BE2C (cell line): Measurements from ENCODE around the gene NFIB.

Experiments used
- DNase-seq: peaks from one replicate; pipeline ENCODE4 v3.0.0-alpha.2; 2020
- H3K27me3 ChIP-seq: fragments of 250-450 bp; sonication (Bioruptor Pico); 2 replicates; pipeline ENCODE4 v1.5.1; 2020; ENCODE audit warnings: mild to moderate bottlenecking
- H3K36me3 ChIP-seq: fragments of 250-450 bp; sonication (Bioruptor Pico); 2 replicates; pipeline ENCODE4 v1.5.1; 2020; ENCODE audit warnings: mild to moderate bottlenecking
- H3K4me1 ChIP-seq: fragments of 250-450 bp; sonication (Bioruptor Pico); 2 replicates; pipeline ENCODE4 v1.5.1; 2020
- H3K4me3 ChIP-seq: 2 replicates; pipeline ENCODE4 v1.5.1; 2011; ENCODE audit warnings: low read depth, low read length
- H3K9me3 ChIP-seq: fragments of 250-450 bp; sonication (Bioruptor Pico); 2 replicates; pipeline ENCODE4 v1.5.1; 2020
- TF ChIP-seq, protein P1 (sequence below): IDR thresholded peaks from 2 replicates; pipeline ENCODE4 v1.5.1; 2012; ENCODE audit warnings: mild to moderate bottlenecking, low read depth, low read length

NFIB gene

DNA sequence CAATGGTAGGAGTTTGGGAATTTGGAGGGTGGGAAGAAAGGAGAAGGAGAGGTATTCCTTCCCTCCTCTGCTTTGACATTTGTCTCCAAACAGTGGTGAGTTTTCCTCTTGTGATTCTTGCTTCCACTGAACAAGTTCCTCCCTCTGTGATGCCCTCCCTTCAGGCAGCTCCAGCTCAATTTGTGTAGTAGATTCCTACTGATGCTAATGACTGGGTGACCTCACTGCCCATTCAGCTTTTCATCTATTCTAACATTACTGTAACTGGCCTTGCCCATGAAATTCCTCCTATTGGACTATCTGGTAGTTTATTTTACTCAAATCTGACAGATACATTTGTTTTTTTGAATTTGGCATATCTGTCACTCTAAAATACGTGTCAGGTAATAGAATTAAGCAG lies 121.4 kb downstream of the NFIB start:
- Histone ChIP-seq H3K36me3 (no peaks in the 10 kb centered on the region), H3K4me1 (peaks cover 28% of the 10 kb centered on the region), H3K4me3 (no peak overlapping the region), H3K9me3 (no peaks in the 10 kb centered on the region), H3K27me3 (no peaks in the 10 kb centered on the region)
- DNase-seq, result no peak
- TF ChIP-seq, protein P1, sequence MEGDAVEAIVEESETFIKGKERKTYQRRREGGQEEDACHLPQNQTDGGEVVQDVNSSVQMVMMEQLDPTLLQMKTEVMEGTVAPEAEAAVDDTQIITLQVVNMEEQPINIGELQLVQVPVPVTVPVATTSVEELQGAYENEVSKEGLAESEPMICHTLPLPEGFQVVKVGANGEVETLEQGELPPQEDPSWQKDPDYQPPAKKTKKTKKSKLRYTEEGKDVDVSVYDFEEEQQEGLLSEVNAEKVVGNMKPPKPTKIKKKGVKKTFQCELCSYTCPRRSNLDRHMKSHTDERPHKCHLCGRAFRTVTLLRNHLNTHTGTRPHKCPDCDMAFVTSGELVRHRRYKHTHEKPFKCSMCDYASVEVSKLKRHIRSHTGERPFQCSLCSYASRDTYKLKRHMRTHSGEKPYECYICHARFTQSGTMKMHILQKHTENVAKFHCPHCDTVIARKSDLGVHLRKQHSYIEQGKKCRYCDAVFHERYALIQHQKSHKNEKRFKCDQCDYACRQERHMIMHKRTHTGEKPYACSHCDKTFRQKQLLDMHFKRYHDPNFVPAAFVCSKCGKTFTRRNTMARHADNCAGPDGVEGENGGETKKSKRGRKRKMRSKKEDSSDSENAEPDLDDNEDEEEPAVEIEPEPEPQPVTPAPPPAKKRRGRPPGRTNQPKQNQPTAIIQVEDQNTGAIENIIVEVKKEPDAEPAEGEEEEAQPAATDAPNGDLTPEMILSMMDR, result 0 out of 2 replicates have a peak, but pooled peaks have one; percentile 5

DNA sequence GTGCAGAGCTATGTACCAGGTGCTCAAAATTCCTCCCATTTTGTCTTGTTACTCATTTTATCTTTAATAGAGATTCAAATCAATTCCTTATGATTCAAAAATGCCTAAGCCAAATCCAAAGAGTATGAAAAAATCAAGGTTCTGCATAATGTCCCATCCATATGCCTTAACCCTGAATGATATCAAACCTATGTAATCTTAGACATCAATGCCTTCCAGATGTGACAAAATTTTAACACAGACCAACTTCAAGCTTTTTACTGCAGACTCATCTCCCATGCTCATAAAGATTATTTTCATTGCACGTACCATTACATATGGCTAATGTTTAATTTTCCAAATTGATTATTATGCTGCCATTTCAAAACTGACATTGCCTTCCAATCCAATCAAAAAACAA lies 122.4 kb downstream of the NFIB start:
- TF ChIP-seq, protein P1, result no peak
- no peak for DNase-seq
- peaks cover 34% of the 10 kb centered on the region for H3K4me1 ChIP-seq
- H3K27me3 ChIP-seq, result no peaks in the 10 kb centered on the region
- no peaks in the 10 kb centered on the region for H3K36me3 ChIP-seq
- H3K4me3 ChIP-seq, result no peak overlapping the region
- no peaks in the 10 kb centered on the region for H3K9me3 ChIP-seq

DNA sequence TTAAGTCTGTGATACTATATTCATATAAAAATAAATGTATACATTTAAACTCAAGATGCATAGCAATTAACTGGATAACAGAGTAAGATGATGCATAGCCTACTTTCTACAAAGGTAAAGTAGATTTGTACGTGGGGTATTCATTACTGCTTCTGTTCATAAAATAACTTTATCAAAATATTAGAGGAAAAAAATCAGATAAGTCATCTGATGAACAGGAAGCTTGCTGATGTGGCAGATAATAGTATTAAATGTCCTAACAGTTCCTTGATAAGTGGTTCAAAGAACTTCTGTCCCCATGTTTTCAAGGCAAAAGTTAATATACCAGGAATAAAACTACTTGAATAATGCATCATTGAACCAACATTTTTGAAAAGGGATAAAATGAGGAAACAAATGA lies 123.7 kb downstream of the NFIB start:
- no peaks in the 10 kb centered on the region for H3K36me3 ChIP-seq
- no peaks in the 10 kb centered on the region for H3K27me3 ChIP-seq
- no peak overlapping the region for H3K4me3 ChIP-seq
- peaks cover 34% of the 10 kb centered on the region for H3K4me1 ChIP-seq
- H3K9me3 ChIP-seq, result no peaks in the 10 kb centered on the region
- TF ChIP-seq, protein P1, result no peak
- DNase-seq, result no peak

DNA sequence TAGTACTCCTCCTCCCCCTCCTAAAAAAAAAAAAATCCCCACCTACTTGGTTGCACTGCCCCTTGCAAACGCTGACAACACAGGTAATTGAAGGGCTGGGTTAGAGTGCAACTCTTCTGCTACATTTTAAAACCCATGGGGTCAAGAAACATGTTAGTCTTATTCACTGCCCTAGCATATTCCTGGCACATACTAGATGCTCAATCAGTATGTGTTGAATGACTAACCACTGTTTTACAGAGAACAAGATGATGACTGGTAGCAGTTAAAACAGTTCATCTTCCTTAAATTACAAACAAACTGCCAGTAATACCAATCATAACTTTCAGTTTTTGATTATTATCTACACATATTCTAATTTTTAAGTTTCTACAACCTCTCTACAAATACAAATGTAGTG lies 124.4 kb downstream of the NFIB start:
- TF ChIP-seq, protein P1, result no peak
- Histone ChIP-seq H3K9me3 (no peaks in the 10 kb centered on the region), H3K4me1 (peaks cover 34% of the 10 kb centered on the region), H3K36me3 (no peaks in the 10 kb centered on the region), H3K27me3 (no peaks in the 10 kb centered on the region), H3K4me3 (no peak overlapping the region)
- no peak for DNase-seq

DNA sequence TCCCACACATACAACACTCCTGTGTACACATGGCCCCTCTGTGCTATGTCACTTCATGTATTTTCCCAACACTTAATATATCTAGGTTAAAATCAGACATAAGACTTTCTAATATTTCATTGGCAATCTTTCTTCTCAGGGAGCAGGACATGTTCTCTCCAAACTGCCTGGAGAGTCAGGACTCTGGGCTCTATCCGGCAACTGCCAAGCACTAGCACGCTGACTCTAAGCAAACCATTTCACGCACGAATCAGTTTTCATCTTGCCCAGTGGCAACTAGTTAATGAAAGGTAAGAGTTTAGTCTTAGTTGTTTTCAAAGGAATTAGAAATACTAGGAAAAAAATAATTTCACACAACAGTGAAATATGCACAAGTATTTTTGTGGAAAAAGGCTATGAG lies 124.8 kb downstream of the NFIB start:
- Histone ChIP-seq H3K4me3 (no peak overlapping the region), H3K9me3 (no peaks in the 10 kb centered on the region), H3K27me3 (no peaks in the 10 kb centered on the region), H3K36me3 (no peaks in the 10 kb centered on the region), H3K4me1 (peaks cover 34% of the 10 kb centered on the region)
- DNase-seq, result no peak
- TF ChIP-seq, protein P1, result no peak

DNA sequence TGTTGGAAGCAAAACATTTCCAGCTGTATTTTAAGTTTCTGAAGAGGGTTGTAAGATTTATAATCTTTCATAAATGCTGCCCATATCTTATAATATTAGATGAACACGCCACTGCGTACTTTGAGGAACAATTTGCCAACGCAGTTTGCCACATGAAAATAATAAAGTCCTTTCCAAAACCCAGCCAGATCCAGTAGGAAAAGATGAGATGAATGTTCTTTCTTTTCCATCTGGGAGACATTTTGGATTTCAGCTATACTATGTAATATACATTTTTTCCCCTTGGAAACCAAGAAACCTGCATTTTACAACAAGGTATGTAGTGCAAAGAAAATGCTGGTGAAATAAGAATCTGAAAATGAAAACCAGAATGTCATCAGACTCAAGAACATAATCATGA lies 125.4 kb downstream of the NFIB start:
- TF ChIP-seq, protein P1, result no peak
- Histone ChIP-seq H3K27me3 (no peaks in the 10 kb centered on the region), H3K9me3 (no peaks in the 10 kb centered on the region), H3K4me3 (no peak overlapping the region), H3K36me3 (no peaks in the 10 kb centered on the region), H3K4me1 (peaks cover 34% of the 10 kb centered on the region)
- no peak for DNase-seq
